Measurements from ENCODE around the gene EML4. TPM values are rescaled to one million over a fixed set of nuclear protein-coding genes. Genes with fewer than 3 reads are reported as not detected.

EML4 gene
- polyA plus RNA-seq, 3 donors, result 110 to 116 (median 111) TPM

DNA sequence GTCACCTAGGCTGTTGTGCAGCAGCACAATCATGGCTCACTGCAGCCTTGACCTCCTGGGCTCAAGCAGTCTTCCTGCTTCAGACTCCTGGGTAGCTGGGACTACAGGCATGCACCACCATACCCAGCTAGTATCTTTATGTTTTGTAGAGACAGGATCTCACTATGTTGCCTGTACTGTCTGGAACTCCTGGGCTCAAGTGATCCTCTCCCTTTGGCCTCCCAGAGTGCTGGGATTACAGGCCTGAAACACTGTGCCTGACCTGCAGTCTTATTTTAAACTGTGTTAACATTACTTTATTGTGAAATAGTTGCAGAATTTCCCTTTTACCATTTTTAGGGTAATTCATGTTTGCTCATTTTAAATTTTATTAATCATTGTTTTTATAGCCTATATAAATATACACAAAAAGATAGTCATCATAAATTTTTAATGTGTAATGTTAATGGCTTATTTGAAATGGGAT, 24.6 kb downstream of the EML4 start:
- DNase-seq (ENCODE audit: low read depth in 3 of 3, low spot score in 2 of 3), result no peak

DNA sequence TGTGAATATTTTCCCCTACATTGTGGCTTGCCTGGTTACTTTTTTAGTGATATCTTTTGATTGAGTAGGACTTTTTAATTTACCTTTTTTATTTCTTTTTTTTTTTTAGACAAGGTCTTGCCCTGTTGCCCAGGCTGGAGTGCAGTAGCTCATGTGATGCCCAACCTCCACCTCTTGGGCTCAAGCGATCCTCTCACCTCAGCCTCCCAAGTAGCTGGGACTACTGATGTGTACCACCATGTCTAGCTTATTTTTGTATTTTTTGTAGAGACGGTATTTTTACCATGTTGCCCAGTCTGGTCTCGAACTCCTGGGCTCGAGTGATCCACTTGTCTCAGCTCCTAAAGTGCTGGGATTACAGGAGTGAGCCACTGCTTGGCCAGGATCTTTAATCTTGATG, 25.3 kb downstream of the EML4 start:
- no peak for DNase-seq (ENCODE audit: low read depth in 3 of 3, low spot score in 2 of 3)

DNA sequence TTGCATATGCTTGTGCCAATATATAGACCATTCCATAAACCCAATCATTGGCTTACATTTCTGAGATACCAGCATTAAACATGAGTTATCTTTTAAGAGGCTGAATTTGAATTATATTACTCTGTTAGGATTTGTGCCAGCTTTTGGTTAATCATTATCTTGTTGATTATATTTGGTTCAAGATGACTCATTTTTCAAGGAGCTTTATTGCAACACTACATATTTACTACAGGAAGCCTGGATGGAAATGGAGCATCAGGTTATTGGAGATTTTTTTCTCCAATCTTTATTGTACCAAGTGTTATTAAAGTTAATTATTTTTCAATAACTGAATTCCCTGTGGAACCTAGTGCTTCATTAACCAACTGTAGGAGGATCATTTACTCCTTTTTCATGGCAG, 26.4 kb downstream of the EML4 start:
- no peak for DNase-seq (ENCODE audit: low read depth in 3 of 3, low spot score in 2 of 3)

DNA sequence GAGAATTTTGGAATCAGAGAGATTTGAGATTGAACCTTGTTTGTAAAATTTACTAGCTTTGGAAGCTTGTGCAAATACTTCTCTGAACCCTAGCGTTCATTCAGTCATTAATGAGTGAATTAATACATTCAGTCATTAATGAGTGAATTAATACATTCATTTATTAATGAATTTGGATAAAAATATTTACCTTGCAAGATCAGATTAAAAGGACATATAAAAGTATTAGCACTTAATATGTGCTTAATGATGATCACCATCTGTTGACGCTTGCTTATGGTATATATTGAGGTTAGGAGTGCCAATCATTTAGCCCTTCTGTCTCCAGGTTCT, 26.9 kb downstream of the EML4 start:
- no peak for DNase-seq (ENCODE audit: low read depth in 3 of 3, low spot score in 2 of 3)

DNA sequence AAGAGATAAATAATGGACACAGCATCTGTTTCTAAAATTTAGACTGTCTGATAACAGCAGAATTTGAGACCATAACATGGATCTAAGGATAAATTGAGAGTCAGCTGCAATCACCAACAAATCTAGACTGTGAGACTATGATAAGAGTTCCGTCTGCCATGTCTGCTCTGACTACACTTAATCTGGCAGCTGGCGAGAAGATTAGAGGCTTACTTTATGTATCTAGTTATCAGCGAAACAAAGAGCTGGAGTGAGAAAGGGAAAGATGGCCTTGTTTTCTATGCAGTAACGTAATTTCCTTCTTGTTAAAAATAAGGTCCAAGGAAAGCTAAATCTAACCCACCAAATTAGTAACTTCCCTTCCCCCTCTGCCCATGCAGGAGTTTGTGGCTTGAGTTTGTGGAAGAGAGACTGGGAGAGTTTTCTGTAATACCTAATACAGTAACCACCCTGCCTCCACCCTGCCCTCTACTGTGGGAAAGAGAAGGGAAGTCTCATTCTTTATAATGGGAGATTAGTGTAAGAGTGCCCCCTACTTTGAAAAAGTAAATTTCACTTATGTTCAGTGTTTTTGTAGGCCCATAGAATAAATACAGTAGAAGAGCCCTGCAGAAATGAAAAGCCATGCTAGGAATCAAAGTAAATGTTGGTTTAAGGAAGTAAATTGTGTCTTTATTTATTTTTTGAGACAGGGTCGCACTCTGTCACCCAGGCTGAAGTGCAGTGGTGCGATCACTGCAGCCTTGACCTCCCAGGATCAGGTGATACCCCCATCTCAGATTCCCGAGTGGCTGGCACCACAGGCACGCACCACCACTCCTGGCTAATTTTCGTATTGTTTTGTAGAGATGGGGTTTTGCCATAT, 27.5 kb downstream of the EML4 start:
- no peak for DNase-seq (ENCODE audit: low read depth in 3 of 3, low spot score in 2 of 3)

DNA sequence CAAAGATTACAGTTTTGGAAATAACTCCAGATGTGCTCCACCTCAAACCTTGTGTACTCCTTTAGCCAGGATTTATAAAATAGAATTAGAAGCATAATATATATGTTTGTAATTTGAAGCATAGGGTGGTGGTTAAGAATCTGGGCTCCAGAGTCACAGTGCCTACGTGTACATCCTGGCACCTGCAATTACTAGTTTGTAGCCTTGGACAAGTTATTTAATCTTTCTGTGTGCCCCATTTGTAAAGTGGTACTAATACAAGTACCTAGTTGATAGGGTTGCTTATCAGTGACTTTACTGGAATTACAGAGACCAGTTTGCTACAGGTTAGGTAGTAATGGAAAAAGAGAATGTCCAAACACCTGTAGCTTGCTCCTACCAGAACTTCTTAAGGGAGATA, 28.6 kb downstream of the EML4 start:
- no peak for DNase-seq (ENCODE audit: low read depth in 3 of 3, low spot score in 2 of 3)

DNA sequence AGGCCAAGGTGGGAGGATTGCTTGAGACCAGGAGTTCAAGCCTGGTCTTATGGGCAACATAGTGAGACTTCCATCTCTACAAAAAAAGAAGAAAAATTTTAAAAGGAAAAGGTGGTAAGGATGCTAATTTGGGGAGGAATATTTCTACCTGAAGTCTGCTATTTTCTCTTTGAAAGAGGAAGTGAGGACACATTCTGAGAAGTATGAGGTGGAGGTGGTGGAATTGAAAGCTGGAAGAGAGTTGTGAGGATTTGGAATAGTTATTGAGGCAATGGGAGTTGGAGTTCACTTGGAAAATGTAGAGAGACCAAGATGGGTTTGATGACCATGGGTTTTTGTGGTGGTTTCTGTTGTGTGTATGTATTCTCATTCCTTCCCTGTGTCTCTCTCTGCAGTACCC, 29.3 kb downstream of the EML4 start:
- DNase-seq (ENCODE audit: low read depth in 3 of 3, low spot score in 2 of 3), result no peak

DNA sequence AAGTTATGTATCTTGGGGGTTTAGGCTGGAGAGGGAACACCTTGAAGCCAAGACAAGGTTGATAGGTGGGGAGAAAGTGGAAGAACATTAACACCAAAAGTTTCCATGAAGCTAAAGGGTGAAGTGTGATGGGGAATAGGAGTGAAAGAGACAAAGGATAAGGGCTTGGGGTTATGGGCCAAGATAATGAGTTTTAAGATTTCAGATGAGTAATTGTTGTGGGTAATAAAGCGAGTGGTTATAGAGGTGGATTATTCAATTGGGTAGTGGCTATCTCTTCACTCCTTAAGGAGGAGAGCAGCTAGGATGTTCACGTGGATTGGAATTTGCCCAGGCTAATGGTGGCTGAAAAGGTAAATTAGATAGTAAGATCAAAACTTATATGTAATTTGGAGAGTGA, 29.8 kb downstream of the EML4 start:
- no peak for DNase-seq (ENCODE audit: low read depth in 3 of 3, low spot score in 2 of 3)

DNA sequence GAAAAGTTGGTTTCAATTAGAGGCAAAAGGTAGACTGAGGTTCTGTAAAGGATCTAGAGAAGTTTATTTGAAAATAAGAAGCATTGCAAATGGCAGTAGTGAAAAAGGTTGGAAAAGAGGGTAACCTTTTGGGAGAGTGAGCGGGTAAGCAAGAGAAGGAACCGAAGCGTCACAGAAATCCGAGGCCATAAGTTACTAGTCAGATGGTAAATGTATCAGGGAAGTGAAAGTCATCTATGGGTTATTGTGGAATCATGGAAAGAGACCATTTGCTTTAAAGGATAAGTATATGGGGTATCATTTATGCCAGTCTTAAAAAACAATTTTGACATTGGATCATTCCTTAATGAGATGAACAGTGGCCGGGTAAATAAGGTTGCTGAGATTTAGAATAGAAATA, 30.5 kb downstream of the EML4 start:
- no peak for DNase-seq (ENCODE audit: low read depth in 3 of 3, low spot score in 2 of 3)

DNA sequence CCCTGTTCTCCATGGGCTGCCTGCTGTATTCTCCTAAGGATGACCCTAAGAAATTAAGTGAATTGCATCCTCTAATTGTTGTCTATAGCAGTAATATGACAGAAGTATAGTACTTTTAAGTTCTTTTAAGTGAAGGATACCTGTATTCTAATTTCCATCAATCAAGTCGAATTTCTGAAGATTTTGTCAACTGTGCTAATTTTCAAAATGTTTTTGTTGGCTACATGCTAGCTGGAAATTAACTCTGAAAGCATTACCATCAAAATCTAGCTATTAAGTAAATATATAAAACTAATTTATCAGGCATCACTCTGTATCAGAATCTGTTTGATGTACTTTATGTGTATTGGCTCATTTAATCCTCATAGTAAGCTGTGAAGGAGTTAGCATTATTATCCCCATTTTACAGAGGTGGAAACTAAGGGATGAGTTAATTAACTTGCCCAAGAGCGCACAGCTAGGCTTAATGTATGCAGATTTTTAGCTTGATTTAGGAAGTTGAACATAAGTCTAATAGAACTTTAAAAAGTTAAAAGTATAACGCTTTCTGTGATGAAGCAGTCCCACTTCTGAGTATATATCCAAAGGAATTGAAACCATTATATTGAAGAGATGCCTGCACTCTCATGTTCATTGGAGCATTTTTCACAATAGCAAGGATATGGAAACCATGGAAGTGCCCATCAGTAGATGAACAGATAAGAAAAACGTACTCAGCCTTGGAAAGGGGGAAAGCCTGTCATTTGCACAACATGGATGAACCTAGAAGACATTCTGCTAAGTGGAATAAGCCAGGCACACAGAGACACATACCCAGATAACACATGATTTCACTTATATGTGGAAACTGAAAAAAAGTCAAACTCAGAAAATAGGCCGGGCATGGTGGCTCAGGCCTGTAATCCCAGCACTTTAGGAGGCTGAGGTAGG, 32.0 kb downstream of the EML4 start:
- DNase-seq (ENCODE audit: low read depth in 3 of 3, low spot score in 2 of 3), result no peak

DNA sequence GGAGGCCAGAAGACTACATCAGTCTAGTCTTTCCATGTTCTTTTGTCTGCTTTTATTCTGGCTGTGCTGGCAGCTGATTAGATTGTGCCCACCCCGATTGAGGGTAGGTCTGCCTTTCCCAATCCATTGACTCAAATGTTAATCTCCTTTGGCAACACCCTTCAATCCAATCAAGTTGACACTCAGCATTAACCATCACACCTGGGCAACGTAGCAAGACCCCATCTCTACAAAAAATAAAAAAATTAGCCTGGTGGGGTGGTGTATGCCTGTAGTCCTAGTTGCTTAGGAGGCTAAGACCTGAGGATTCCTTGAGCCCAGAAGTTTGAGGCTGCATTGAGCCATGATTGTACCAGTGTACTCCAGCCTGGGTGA, 33.5 kb downstream of the EML4 start:
- DNase-seq (ENCODE audit: low read depth in 3 of 3, low spot score in 2 of 3), result no peak

DNA sequence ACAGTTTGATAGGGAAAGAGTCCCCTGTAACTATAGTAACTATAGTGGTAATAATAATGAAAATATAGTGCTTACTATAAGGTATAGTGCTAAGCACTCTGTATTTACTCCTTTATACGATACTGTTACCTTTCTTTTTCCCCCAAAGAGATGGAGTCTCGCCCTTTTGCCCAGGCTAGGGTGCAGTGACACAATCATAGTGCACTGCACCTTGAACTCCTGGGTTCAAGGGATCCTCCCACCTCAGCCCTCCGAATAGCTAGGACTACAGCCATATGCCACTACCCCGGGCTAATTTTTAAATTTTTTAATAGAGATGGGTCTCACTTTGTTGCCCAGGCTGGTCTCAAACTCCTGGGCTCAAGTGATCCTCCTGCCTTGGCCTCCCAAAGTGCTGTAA, 34.6 kb downstream of the EML4 start:
- no peak for DNase-seq (ENCODE audit: low read depth in 3 of 3, low spot score in 2 of 3)

DNA sequence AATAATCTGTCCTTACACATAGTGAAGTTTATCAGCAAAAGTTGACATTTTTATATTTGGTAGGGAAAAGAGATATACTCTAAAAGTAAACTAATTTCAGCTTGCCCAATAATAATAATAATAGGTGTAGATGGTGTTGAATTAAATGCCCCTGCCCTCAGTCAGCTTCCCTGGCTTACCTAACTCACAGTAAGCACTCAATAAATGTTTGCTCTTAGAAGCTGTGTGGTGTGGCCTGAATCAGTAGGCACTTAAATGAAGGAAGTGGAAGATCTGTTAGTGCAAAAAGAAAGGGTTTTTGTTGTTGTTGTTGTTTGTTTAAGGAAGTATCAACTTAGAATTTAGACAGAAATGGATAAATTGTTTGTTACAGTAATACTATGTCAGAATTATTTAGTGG, 36.2 kb downstream of the EML4 start:
- no peak for DNase-seq (ENCODE audit: low read depth in 3 of 3, low spot score in 2 of 3)

DNA sequence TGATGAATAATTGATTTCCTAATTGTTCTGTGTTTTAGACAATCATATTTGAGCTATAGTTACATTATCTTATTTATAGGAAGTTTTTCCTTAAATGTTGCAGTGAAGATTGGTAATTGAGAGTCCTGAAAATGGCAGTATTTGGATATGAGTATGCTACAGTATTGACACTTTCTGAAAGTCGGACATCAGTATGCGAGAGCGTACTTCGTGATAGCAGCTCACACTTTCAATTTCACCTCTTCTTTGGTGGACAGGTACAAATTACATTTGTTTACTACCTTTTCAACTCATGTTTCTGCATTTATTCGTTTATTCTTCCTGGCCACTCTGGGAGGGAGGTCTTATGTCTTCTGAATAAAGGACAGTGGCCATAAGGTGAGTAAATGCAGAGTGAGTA, 38.7 kb downstream of the EML4 start:
- DNase-seq (ENCODE audit: low read depth in 3 of 3, low spot score in 2 of 3), result no peak

DNA sequence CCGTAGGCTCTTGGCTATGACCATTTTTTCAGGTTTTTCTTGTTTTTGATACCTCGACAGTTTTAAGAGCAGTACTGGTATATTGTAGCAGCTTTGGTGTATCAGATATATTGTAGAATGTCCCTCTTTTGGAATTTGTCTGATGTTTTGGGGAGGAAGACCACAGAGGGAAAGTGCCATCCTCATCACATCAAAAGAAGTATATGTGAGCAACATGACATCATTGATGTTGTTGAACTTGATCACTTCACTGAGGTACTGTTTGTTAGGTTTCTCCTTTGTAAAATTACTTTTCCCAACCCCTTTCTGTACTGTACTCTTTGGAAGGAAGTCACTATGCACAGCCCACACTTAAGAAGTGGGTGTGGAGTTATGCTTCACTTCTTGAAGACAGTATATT, 41.0 kb downstream of the EML4 start:
- DNase-seq (ENCODE audit: low read depth in 3 of 3, low spot score in 2 of 3), result no peak

DNA sequence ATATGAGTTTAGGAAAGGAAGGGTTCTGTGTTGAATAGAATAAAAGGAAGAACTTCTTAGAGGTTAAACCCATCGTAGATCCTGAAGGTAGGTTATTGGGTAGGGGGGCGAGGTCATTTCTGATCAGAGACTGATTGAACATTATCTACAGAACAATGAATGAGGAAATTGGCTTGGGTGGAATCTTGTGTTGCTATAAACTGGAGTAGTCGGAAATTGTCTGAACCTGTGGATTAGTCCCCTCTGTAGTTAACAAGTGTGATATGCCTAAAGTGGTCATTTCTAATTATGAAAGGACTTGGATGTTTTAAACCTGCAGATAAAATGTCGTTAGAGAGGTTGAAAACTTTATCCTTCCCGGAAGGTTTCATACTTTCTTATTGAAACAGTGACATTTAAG, 42.1 kb downstream of the EML4 start:
- DNase-seq (ENCODE audit: low read depth in 3 of 3, low spot score in 2 of 3), result no peak

DNA sequence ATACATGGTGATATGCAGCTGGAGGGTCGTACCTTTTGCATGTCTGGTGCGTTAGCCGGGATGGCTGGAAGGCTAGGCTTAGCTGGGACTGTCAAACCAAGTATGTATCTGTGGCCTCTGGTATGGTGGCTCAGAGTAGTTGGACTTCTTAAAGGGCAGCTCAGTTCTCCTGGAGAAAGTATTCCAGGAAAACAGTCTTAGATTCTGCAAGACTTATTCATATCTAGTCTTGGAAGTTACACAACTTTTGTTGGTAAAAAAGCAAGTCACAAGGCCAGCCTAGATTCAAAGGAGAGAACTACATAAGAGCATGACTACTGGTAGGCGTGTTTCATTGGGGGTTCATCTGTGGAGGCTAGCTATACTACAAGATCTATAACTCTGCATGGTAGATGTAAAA, 45.5 kb downstream of the EML4 start:
- DNase-seq (ENCODE audit: low read depth in 3 of 3, low spot score in 2 of 3), result no peak

DNA sequence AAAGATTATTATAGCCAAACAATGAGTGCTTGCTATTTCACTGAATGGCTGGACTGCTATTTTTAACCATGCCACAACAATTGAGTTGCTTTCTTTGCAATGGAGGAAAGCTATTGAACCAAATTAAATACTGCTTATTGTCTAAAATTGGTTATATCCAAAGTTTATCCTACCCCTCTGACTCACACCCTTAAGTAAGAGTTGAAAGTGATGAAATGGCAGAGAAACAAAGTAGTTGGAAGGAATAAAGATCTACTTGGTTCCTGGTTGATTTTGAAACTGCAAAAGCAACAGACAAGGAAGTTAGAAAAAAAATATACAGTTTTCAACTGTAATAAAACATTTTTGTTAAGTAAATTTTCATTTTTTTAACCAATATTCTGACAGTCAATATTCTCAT, 47.5 kb downstream of the EML4 start:
- no peak for DNase-seq (ENCODE audit: low read depth in 3 of 3, low spot score in 2 of 3)

DNA sequence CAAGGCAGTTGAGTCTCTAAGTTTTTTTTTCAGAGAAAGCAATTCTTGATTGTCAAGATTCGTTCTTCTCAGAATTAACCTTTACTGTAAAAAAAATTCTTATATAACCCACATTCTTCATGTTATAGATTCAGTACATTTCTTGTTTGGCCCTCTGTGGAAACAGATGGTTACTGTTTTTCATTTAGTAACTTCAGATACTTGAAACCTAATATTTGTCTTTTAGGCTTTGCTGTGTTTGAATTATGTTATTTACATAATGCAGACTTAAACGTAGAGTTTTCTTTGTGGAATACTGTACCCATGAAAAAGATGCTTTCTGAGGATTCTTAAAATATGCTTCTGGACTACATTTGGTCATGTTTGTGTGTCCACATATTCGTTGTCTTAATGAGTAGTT, 48.2 kb downstream of the EML4 start:
- no peak for DNase-seq (ENCODE audit: low read depth in 3 of 3, low spot score in 2 of 3)

DNA sequence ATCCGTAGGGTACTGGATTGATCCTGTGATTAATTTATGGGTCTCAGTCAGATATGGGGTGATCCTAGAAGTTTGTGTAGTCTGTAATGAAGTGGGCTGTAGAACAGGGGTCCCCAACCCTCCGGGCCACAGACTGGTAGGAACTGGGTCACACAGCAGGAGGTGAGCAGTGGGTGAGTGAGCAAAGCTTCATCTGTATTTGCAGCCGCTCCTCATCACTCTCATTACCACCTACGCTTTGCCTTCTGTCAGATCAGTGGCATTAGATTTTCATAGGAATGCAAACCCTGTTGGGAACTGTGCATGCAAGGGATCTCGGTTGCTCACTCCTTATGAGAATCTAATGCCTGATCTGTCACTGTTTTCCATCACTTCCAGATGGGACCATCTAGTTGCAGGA, 48.8 kb downstream of the EML4 start:
- DNase-seq (ENCODE audit: low read depth in 3 of 3, low spot score in 2 of 3), result no peak

DNA sequence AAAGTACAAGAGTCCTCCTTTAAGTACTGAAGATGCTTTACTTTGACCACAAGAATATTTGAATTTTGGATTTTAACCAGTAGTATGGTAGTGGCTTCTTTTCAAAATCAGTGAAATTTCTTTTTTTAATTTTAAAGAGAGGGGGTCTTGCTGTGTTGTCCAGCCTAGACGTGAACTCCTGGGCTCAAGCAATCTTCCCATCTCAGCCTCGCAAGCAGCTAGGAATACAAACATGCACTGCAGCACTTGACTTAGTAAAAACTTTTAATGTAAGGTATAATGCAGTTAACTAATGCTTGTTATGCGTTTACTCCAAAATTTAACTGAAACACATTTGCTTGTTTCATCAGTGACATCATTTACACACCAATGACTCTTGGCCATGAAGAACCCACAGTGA, 49.6 kb downstream of the EML4 start:
- DNase-seq (ENCODE audit: low read depth in 3 of 3, low spot score in 2 of 3), result no peak

DNA sequence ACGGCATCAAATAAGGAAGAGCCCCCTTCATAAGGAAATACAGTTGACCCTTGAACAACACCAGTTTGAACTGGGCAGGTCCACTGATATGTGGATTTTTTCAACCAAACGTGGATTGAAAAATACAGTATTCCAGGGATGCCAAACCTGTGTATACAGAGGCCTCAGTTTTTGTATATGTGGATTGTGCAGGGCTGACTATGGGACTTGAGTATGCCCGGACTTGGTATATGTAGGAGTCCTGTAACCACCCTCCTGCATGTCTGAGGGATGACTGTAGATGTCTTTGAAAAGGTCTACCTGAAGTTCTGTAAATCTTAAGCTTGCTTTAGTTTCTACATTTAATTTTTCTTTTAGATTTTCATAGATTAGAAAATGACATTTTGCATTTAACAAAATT, 50.0 kb downstream of the EML4 start:
- DNase-seq (ENCODE audit: low read depth in 3 of 3, low spot score in 2 of 3), result no peak
